Measurements from ENCODE around the gene CDCP2.

DNA sequence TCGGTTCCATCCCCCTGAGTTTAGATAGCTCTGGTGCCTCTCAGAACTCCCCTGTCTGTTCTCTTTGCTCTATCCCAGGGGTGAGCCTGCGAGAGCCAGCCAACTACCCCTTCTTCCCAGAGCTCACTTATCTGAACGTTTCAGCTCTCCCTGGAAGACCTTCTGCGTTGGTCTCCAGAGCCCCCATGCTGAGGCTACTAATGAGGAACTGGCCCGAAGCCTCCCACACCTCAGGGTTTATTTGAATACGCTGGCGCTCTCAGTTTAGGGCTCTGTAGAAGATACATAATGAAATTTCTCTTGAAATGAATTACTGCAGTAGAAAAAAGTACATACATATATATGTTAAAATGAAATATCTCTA, 55.9 kb downstream of the CDCP2 start:
- TF ChIP-seq, protein P1, sequence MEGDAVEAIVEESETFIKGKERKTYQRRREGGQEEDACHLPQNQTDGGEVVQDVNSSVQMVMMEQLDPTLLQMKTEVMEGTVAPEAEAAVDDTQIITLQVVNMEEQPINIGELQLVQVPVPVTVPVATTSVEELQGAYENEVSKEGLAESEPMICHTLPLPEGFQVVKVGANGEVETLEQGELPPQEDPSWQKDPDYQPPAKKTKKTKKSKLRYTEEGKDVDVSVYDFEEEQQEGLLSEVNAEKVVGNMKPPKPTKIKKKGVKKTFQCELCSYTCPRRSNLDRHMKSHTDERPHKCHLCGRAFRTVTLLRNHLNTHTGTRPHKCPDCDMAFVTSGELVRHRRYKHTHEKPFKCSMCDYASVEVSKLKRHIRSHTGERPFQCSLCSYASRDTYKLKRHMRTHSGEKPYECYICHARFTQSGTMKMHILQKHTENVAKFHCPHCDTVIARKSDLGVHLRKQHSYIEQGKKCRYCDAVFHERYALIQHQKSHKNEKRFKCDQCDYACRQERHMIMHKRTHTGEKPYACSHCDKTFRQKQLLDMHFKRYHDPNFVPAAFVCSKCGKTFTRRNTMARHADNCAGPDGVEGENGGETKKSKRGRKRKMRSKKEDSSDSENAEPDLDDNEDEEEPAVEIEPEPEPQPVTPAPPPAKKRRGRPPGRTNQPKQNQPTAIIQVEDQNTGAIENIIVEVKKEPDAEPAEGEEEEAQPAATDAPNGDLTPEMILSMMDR (IDR thresholded peaks at IDR 0.05; ENCODE audit: insufficient read depth, low read length), result no peak
- no peak for TF ChIP-seq GABPA (IDR thresholded peaks at IDR 0.05; ENCODE audit: low read depth)
